ENCODE data around the gene RHOT2.

DNA sequence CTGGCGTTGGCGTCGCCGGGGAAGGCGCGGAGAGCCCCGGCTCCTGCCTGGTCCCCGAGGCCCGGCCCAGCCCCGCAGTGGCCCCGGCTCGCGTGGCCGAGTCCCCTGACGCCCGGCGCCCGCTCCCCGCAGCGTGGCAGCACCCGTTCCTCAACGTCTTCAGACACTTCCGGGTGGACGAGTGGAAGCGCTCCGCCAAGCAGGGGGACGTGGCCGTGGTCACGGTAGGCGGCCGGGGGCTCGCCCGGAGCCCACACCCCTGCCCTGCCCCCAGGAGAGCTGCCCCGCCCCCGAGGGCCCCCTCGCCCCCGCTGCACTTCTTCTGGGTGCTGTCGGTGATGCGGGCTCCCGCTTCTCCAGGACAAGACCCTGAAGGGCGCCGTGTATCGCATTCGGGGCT is 18.3 kb upstream of the RHOT2 start:
- TF ChIP-seq, protein P1, sequence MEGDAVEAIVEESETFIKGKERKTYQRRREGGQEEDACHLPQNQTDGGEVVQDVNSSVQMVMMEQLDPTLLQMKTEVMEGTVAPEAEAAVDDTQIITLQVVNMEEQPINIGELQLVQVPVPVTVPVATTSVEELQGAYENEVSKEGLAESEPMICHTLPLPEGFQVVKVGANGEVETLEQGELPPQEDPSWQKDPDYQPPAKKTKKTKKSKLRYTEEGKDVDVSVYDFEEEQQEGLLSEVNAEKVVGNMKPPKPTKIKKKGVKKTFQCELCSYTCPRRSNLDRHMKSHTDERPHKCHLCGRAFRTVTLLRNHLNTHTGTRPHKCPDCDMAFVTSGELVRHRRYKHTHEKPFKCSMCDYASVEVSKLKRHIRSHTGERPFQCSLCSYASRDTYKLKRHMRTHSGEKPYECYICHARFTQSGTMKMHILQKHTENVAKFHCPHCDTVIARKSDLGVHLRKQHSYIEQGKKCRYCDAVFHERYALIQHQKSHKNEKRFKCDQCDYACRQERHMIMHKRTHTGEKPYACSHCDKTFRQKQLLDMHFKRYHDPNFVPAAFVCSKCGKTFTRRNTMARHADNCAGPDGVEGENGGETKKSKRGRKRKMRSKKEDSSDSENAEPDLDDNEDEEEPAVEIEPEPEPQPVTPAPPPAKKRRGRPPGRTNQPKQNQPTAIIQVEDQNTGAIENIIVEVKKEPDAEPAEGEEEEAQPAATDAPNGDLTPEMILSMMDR (conservative IDR thresholded peaks at IDR 0.05): no peak
- no peak for TF ChIP-seq ZFX (IDR thresholded peaks at IDR 0.05)
